Kidney epithelial cell (primary cell): ENCODE data around the gene CCDC85C. TPM values are rescaled to one million over a fixed set of nuclear protein-coding genes. Genes with fewer than 3 reads are reported as not detected.

Experiments used
- DNase-seq: peaks from one replicate; pipeline ENCODE4 v3.0.0-alpha.2; 2010; ENCODE audit warnings: low read depth
- H3K27me3 ChIP-seq: 2 replicates; pipeline ENCODE4 v1.6.0; 2011; ENCODE audit warnings: low read length; ENCODE audit not compliant: control insufficient read depth, insufficient read depth
- H3K36me3 ChIP-seq: 2 replicates; pipeline ENCODE4 v1.5.1; 2011; ENCODE audit warnings: low read length; ENCODE audit not compliant: control insufficient read depth, insufficient read depth
- H3K4me3 ChIP-seq: 2 replicates; pipeline ENCODE4 v1.5.1; 2011; ENCODE audit warnings: low read depth, mild to moderate bottlenecking, control low read depth, low read length
- CTCF ChIP-seq: IDR thresholded peaks from 2 replicates; pipeline ENCODE4 v1.5.1; 2011; ENCODE audit warnings: mild to moderate bottlenecking, moderate library complexity, low read length, control low read depth, inconsistent platforms; ENCODE audit not compliant: insufficient read depth, poor library complexity, severe bottlenecking
- total RNA-seq: library from RNA; depleted of rRNA; stranded (reverse); fragments of >200 nt; gene quantifications from 2 replicates; pipeline ENCODE4 v1.2.3, GENCODE V29; 2015

The CCDC85C gene
- total RNA-seq, 1 donor from 2014 or later, result 32.4 TPM

DNA sequence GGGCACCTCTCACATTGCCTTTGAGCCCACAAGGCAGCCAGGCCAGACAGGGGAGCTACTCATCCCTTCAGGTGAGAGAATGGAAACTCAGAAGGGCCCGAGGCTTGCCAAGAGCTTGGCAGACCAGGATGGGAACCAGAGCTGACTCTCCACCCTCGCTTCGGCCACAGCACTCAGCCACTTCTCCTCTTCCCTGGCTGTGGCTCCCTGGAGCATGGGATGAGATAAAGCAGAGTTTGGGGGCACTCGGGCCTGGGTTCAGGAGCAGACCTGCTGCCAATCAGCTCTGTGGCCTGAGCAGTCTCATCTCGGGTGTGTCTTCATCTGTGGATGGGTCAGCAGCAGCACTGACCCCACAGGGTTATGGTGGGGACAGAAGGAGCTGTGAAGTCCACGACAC is 20.0 kb upstream of the CCDC85C start:
- Histone ChIP-seq H3K27me3 (no peaks in the 10 kb centered on the region), H3K36me3 (no peaks in the 10 kb centered on the region), H3K4me3 (no peak overlapping the region)
- TF ChIP-seq CTCF, result no peak
- no peak for DNase-seq

GRCh38 chr14:99621948-99622347 is 17.9 kb upstream of the CCDC85C start:
- Histone ChIP-seq H3K4me3 (no peak overlapping the region), H3K36me3 (no peaks in the 10 kb centered on the region), H3K27me3 (no peaks in the 10 kb centered on the region)
- no peak for DNase-seq
- no peak for TF ChIP-seq CTCF

GRCh38 chr14:99619835-99620834 is 16.1 kb upstream of the CCDC85C start:
- TF ChIP-seq CTCF, result no peak
- DNase-seq, result no peak
- Histone ChIP-seq H3K36me3 (no peaks in the 10 kb centered on the region), H3K4me3 (no peak overlapping the region), H3K27me3 (no peaks in the 10 kb centered on the region)

DNA sequence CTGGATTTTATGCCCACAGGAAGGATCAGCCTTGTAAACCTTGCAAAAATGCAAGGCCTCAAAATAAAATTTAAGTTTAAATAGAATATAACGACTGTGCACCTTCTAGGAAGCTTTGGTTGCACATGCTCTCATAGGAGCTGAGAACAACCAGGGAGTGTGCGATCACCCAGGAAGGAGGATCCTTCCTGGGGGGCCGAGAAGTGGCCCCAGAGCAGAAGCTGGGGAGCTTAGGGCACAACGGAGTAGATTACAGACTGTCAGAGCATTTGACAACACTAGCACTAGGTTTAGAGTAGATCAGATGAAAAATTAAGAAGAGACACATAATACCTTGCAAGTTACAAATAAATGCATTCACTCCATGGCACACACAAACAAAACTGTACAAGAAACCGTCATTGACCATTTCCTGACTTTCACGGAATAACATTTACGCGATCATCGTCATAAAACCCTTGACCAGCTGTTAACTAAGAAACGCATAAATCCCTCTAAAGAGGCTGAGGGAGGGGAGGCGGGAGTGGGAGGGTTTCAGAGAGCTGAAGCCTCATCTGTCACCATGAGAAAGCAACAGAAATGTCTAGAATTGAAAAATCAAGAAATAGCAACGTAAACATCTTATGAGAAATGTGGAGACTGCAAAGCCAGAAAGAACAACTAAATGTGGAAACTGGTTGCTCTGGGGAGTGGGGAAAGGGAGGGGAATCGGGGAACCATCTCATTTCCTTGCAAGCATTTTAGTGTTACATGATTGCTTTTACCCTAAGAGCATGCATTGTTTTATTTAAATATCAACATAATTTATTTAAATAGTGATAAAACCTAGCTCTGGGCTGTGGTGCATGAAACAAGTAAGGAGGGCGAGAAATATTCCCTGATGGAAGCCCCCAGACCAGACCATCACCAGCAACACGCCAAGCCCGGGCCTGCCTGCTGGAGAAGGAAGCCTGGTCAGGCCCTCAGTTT is 13.1 kb upstream of the CCDC85C start:
- Histone ChIP-seq H3K27me3 (no peaks in the 10 kb centered on the region), H3K4me3 (no peak overlapping the region), H3K36me3 (no peaks in the 10 kb centered on the region)
- no peak for DNase-seq
- TF ChIP-seq CTCF, result no peak

GRCh38 chr14:99615497-99616157 is 11.6 kb upstream of the CCDC85C start:
- DNase-seq, result no peak
- H3K4me3 ChIP-seq, result no peak overlapping the region
- no peaks in the 10 kb centered on the region for H3K36me3 ChIP-seq
- H3K27me3 ChIP-seq, result no peaks in the 10 kb centered on the region
- no peak for TF ChIP-seq CTCF
